ENCODE data around the gene PRR14L.

GRCh38 chr22:31748490-31748889 lies 1.4 kb downstream of the PRR14L start:
- TF ChIP-seq CTCF (IDR thresholded peaks at IDR 0.05) (no peak), POLR2A (IDR thresholded peaks at IDR 0.05) (no peak)
